C4-2B (cell line): ENCODE results near the gene BBC3.

Source experiments
- H3K27ac ChIP-seq: fragments of 450-650 bp; 2 replicates; pipeline ENCODE4 v1.5.1; 2017
- ZFX ChIP-seq: fragments of 450-650 bp; IDR thresholded peaks from 2 replicates; pipeline ENCODE4 v1.6.1; 2017
- TF ChIP-seq, protein P1 (sequence below): fragments of 450-650 bp; conservative IDR thresholded peaks from 2 replicates; pipeline ENCODE4 v1.5.1; 2017; ENCODE audit warnings: mild to moderate bottlenecking

The BBC3 gene

DNA sequence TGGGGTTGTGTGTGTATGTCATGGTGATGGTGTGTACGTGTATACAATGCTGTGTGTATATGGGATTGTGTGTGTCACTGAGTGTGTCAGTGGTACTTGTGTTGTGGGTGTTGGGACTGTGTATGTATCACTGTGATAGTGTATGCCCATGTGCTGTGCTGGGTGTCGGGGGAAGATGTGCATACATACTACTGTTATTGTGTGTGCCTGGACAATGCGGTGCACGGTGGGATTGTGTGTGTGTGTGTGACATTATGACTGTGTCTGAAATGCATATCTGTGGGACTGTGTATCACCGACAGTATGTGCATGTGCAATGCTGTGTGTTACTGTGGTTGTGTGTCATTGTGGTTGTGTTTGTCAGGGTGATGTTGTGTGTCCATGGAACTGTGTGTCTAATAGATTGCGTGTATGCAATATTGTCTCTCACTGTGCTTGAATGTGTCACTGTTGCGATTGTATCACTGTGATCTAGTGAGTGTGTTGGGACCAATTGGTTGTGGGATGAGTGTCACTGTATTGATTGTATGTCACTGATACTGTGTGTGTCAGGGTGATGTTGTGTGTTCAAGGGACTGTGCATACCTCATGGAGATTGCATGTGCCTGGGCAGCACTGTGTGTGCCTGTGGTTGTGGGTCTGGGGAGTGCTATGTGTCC lies 11.0 kb upstream of the BBC3 start:
- no peak for TF ChIP-seq ZFX
- TF ChIP-seq, protein P1, sequence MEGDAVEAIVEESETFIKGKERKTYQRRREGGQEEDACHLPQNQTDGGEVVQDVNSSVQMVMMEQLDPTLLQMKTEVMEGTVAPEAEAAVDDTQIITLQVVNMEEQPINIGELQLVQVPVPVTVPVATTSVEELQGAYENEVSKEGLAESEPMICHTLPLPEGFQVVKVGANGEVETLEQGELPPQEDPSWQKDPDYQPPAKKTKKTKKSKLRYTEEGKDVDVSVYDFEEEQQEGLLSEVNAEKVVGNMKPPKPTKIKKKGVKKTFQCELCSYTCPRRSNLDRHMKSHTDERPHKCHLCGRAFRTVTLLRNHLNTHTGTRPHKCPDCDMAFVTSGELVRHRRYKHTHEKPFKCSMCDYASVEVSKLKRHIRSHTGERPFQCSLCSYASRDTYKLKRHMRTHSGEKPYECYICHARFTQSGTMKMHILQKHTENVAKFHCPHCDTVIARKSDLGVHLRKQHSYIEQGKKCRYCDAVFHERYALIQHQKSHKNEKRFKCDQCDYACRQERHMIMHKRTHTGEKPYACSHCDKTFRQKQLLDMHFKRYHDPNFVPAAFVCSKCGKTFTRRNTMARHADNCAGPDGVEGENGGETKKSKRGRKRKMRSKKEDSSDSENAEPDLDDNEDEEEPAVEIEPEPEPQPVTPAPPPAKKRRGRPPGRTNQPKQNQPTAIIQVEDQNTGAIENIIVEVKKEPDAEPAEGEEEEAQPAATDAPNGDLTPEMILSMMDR, result no peak

GRCh38 chr19:47240996-47241918 lies 10.3 kb upstream of the BBC3 start:
- no peak for TF ChIP-seq ZFX
- TF ChIP-seq, protein P1, result no peak
- H3K27ac ChIP-seq, result peak overlapping the region; percentile 53

More for the DNA sequence above, 11.0 kb upstream of the BBC3 start:
- peak overlapping the region; percentile 53 for H3K27ac ChIP-seq

DNA sequence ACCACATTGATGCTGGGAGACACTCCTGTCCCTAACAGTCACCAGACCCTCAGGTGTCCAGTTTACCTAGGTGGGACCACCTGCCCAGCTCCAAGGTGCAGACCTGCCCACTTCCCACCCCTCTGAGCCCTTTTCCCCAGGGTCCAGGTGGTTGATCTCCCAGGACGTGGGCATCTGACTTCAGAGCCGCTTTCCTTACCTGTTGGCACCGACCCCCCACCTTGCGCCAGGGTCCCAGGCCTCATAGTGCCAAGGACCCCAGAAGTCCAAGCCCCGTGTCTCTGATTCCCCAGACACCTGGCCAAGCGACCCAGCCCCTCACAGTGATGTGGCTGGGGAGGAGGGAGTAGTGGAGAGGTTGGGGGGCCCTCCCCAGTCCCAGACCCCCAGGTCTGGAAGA lies 9.6 kb upstream of the BBC3 start:
- TF ChIP-seq, protein P1, result no peak
- no peak for TF ChIP-seq ZFX
- peak overlapping the region; percentile 53 for H3K27ac ChIP-seq

DNA sequence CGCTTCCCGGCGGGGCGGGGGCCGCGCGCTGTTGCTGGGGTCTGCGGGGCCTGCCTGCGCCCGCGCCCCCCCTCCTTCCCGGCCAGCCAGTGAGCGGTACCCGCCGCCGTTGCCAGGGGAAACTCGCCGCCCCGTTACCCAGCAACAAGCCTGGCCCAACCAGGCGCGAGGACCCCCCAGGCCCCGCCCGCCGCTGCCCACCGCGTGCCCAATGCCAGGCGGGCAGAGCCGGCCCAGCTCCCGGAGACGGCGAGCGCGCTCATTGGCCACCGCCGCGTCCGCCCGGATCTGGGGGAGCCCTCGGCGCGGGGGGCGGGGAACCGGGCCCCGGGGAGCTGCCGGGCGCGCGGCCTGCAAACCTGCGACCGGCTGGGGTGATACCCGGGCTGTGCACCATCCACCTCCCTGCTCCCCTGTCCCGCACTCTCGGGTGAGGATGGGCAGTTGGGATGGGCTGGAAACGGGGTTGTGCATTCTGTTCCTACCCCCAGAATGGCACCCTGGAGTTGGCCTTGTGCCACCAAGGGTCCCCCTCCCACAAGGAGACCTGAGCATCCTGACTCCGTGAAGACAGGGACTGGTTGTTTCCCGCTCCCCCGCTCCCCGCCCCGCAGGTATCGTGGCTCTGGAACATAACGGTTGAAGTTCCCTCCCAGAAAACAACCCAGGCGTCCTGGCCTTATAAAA lies 8.8 kb upstream of the BBC3 start:
- H3K27ac ChIP-seq, result no peak overlapping the region

GRCh38 chr19:47239152-47239551 lies 8.2 kb upstream of the BBC3 start:
- TF ChIP-seq ZFX, result no peak
- TF ChIP-seq, protein P1, result no peak
- H3K27ac ChIP-seq, result no peak overlapping the region

More for the DNA sequence above, 8.8 kb upstream of the BBC3 start:
- TF ChIP-seq, protein P1, result no peak
- no peak for TF ChIP-seq ZFX

DNA sequence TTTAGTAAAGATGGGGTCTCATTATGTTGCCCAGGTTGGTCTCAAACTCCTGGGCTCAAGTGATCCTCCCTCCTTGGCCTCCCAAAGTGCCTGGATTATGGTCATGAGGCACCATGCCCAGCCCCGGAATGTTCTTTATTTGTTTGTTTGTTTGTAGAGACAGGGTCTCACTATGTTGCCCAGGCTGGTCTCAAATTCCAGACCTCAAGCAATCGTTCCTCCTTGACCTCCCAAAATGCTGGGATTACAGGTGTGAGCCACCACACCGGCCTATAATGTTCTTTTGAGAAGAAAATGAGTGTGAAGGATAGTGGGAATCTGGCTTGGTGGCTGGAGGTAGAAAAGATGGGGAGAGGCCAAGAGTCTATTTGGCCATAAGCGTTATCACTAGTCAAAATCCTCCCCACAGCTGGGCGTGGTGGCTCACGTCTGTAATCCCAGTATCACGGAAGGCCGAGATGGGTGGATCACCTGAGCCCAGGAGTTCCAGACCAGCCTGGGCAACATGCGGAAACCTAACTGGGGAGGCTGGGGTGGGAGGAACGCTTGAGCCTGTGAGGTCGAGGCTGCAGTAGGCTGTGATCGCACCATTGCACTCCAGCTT lies 5.2 kb upstream of the BBC3 start:
- no peak overlapping the region for H3K27ac ChIP-seq
- TF ChIP-seq ZFX, result no peak
- TF ChIP-seq, protein P1, result no peak
